ENCODE data around the gene DLG5.
A peak's percentile ranks its signal among the peaks of the same experiment; 100 is the strongest.

Gene DLG5

GRCh38 chr10:77856566-77856965, 70.0 kb downstream of the DLG5 start:
- TF ChIP-seq CTCF (conservative IDR thresholded peaks at IDR 0.05) (no peak), ZFX (IDR thresholded peaks at IDR 0.05) (no peak)
- H3K27ac ChIP-seq: peak overlapping the region; percentile 46

- H3K27ac ChIP-seq: peak overlapping the region; percentile 4; the same call in 1 of the 2 replicates
- TF ChIP-seq CTCF (conservative IDR thresholded peaks at IDR 0.05): no peak
- TF ChIP-seq ZFX (IDR thresholded peaks at IDR 0.05): no peak
These were observed 71.0 kb downstream of the DLG5 start for GRCh38 chr10:77855404-77856155.

DNA sequence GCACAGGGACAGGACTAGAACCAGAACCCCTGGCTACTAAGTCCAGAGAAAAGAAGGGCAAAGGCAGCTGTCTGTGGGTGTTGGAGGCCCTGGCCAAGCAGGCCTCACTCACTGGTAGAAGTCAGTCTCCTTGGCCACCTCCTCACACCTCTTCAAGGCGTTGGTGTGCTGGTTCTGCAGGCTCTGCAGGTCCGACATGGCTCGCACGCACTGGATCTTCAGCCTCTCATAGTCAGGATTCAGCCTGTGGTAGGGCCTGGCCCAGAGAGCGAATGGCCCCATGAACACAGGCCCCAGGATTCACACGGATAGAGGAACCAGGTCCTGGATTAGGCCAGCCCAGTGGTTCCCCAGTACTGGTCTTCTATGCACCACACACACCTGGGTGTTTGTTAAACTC, 72.4 kb downstream of the DLG5 start:
- TF ChIP-seq CTCF (conservative IDR thresholded peaks at IDR 0.05) (no peak), ZFX (IDR thresholded peaks at IDR 0.05) (no peak)
- H3K27ac ChIP-seq: no peak overlapping the region

DNA sequence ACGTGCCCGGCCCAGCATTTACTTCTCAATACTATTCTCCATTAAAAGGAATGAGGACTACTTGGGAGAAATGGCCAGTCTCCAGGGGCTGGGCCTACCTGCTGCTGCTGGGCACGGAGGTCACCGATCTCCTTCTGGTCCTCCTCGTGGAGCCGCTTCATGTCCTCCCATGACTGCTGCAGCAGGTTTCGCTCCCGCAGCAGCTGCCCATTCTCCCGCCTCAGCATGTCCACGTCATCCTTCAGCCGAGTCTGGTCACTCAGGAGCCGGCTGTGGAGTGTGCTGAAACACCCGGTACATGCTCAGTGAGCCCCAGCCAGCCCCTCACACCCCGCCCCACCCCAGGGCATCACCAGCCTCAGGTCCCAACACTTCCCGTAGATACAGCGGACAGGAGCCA, 73.3 kb downstream of the DLG5 start:
- TF ChIP-seq CTCF (conservative IDR thresholded peaks at IDR 0.05) (no peak), ZFX (IDR thresholded peaks at IDR 0.05) (no peak)
- no peak overlapping the region for H3K27ac ChIP-seq

DNA sequence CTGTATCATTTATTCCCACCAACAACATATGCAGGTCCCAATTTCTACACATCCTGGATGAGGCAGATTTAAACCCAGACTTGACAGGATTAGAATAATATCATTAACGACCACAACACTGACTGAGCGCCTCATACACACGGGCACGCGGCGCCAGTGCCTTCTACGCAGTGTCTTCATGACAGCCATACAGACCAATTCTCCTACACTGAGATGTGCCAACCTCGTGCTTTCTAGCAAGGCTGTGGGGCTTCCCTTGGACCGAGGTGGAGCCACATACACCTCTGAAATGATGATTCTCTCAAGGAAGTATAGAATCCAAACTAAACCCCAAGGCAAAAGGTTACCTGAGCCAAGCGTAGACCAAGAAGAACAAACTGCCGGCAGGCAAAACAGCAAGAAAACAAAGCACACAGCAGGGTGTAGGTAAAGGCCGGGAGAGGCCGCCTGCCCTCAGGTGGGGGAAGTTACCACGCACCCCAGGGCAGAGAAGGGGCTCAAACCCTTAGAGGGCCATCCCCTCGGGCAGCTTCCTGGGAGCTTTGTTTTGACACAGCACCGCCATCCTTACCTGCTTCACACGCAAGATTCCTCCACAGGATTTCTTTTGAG, 75.8 kb downstream of the DLG5 start:
- H3K27ac ChIP-seq: no peak overlapping the region
- TF ChIP-seq CTCF (conservative IDR thresholded peaks at IDR 0.05): no peak
- no peak for TF ChIP-seq ZFX (IDR thresholded peaks at IDR 0.05)

DNA sequence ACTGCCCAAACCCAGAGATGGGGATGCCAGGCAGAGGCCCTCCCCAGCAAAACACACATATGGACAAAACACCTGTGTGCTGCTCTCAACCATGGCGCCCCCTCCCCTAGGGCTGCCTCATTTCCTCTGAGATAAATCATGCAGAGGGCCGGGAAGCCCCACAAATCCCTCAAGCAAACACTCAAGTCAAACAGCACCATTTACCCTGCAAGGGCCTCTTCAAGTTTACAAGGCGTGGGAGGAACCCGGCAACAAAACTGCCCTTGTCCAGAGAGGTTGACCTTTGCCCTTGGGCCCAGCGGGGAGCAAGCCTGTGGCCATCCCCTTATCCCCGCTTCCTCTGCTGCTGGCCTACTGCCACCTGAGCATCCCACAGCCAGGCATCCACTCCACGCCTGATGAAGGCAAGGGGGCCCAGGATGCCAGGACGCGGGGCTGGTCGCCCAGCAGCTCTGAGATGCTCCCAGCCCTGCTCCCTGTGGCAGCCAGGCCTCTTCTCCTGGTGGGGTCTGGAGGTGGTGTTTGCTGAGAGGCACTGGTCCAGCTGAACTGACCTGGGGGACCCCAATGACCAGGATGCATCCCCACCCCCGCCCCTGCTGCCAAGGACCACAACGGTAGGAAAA, 77.4 kb downstream of the DLG5 start:
- H3K27ac ChIP-seq: no peak overlapping the region
- TF ChIP-seq ZFX (IDR thresholded peaks at IDR 0.05) (no peak), CTCF (conservative IDR thresholded peaks at IDR 0.05) (no peak)

DNA sequence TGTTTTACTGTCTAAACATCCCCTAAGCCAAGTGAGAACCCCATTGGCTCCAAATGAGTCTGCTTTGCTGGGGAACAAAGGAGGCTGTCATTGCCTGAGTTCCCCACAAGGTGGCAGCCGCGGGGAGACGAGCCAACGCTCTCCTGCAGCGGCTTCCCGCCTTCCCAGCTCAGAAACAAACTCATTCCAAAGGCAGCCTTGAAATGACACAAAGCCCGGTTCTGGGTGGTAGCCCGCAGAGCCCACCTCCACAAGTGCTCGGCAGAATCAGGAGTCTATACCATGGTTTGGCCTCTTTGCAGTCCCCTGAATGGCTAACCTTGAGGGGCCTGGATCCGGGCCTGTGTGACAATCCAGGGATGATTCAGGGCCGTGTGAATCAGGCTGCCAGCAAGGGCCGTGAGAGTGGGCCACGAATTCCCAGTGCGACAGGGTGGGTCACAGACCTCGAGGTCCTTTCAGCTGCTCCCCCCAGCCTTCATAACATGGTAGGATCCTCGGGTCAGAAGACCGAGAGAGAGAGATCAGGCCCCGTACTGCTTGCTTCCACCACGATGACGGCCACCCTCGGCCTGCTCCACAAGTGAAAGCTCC, 79.7 kb downstream of the DLG5 start:
- TF ChIP-seq CTCF (conservative IDR thresholded peaks at IDR 0.05) (peak; percentile 96), ZFX (IDR thresholded peaks at IDR 0.05) (no peak)
- peak overlapping the region; percentile 12 for H3K27ac ChIP-seq
